G401.6 (cell line): ENCODE results near the gene CHURC1.

Experiments
- FAIRE-seq: peaks from 2 replicates; lab custom pipeline; 2012; peaks lifted over from hg19 to GRCh38; lab: Jason Lieb, UNC

CHURC1 gene

DNA sequence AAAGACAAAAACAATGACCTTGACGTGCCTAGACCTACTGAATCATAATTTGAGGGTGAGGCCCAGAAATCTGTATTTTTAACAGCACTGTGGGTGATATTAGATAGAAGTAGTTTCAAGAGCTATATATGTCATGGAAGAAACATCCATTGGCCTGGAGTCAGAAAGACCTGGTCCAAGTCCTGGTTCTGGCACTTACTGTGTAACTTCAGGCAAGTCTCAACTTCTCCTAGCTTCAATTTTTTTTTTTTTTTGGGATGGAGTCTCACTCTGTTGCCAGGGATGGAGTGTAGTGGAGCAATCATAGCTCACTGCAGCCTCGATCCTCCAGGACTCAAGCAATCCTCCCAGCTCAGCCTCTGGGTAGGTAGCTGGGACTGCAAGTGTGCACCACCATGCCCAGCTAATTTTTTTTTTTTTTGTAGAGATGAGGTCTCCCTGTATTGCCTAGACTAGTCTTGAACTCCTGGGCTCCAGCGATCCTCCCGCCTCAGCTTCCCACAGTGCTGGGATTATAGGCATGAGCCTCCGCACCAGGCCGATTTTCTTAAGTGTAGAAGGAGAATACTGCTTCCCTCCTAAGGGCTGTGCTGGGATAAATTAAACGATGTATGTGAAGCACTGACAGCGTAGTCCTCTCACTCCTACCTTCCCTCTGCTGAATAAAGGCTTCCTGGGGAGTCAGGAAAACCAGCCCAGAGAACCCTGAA, 42.6 kb downstream of the CHURC1 start:
- FAIRE-seq: no peak

DNA sequence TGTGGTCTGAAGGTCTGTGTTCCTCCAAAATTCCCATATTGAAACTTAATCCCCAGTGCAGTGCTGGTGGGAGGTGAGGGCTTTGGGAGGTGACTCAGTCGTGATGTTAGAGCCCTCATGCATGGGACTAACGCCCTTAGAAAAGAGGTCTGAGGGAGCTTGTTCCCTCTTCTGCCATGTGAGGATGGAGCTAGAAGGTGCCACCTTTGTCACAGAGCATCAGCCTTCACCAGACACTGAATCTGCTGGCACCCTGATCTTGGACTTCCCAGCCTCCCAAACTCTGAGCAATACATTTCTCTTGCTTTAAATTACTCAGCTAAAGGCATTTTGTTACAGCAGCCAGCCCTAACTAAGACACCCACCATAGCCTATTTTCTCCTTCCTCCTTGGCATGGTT, 43.9 kb downstream of the CHURC1 start:
- FAIRE-seq: no peak

DNA sequence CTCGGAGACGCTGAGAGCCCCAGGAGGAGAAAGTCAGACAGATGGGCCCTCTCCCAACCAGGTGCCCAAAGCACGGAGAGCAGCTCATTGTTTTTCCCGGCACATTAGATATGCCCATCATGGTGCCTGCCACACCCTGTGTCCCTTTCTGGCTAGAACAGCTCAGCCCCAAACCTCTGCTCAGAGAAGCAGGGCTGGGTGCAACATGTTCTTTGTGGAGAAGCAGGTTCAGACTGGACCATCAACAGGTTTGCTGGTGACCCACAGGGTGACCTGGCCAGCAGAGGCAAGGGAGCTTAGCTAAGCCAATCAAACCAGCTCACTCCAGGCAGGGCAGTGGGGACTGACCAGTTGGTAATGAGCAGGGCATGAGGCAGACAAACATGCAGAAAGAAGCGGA, 44.5 kb downstream of the CHURC1 start:
- no peak for FAIRE-seq

DNA sequence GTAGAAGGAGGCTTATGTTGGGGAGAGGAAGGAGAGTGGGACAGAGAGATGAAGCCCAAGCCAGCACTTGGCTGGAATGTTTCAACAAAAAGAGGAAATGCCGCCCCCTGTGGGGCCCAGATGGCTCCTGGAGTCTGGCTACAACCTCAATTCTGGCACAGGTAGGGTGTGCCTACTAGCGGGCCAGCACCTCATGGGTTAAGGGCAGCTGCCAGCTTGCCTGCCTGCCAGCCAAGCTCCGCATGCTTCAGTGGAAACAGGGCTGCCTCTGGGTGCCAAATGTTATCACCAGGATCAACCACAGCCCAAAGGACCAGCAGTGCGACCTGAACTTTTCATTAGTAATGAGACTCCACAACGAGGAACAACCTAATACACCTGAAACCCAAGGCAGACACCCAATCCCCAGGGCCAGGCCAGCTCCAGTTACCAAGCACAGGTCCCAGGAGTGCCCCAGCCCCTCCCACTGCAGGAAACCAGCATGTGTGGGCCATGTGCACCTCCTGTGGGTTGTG, 46.6 kb downstream of the CHURC1 start:
- FAIRE-seq: no peak

DNA sequence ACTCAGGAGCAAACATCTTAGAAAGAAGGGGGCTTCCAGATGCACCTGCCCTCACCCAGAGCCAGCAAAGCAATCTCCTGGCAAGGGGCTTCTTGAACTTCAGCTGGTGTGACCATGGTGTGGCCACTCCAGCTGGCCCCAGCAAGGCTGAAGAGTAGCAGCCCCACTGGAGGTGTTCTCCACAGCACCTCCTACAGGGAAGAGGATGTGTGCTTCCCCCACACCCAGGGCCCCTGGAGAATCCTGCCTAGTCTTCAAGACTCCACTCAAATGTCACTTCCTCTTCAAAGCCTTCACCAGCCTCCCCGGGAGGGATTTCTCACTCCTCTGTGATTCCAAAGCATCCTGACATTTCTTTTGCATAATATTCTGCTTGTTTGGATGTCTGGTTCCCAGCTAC, 49.4 kb downstream of the CHURC1 start:
- FAIRE-seq: no peak

DNA sequence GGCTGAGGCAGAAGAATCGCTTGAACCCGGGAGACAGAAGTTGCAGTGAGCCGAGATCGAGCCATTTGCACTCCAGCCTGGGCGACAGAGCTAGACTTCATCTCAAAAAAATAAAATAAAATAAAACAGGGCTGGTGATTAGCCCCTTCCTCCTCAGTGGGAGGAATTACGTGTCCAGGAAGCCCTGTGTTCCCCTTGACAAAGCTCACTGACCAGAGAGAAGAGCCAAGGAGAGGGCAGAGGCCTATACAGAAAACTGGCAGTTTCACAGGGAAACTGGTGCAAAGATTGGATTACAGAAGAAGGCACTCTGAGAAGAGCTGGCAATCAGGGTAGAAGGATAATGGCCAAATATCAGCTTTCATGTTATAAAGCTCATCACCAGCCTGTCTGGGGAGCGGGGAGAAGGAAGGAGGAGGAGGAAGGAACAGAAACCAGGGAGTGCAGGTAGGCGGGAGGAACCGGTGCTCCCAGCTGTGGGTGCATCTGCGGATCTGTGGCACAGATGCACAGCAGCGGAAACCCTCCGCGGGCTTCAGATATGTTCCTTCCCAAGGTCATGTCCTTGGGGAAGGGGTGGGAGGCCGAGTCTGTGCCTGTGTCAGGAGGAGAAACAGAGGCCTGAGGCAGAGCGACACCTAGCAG, 51.2 kb downstream of the CHURC1 start:
- no peak for FAIRE-seq

DNA sequence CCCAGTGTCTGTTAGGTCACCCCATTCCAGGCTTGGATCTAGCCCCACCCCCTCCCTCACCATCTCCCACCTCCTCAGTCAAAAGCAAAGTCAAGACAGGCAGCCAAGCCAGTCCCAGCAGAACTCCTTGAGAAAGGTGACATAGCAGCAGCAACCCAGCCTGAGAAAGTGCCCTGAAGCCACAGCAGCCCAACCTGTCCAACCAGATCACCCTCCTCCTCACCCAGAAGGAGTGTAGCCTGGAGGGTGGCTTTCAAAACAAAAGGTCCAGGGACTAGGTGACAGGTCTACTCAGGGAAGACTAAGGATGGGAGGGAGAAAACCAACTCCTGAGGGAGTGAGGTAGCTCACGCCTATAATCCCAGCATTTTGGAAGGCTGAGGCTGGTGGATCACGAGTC, 52.7 kb downstream of the CHURC1 start:
- FAIRE-seq: no peak

DNA sequence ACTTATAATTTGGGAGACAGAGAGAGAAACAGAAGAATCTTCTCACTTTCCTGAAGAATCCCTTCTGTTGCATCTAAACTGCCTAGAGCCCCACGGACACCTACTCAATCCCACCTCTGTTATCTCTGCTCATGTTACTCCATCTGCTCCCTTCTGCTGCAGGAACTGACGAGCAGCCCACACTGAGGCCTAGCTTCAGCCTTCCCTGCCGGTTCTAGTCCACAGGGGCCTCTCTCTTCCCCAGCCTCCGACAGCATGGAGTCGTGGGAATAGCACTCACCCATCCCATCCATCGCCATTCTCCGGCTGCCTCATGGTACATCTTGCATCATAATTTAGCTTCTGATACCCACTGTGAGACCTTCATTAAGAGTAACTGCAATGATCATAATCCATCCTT, 53.9 kb downstream of the CHURC1 start:
- no peak for FAIRE-seq

DNA sequence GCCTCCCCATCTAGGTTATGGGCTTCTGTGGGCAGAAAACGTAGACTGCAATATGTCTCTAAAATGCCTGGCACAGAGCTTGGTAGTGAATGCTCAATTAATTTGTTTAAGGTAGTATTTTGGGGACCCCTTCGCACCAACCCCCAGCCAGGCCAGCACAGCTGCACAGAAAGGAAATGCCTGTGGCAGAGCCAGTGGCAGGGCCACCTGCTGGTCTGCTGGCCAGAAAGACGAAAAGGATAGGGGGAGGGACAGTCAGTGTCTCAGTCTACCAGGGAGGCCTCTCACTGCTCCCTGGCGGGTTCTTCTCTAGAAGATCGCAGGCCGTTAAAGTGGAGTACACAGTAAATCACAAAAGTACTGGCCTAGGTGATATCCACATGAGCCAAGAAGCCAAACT, 54.4 kb downstream of the CHURC1 start:
- no peak for FAIRE-seq

DNA sequence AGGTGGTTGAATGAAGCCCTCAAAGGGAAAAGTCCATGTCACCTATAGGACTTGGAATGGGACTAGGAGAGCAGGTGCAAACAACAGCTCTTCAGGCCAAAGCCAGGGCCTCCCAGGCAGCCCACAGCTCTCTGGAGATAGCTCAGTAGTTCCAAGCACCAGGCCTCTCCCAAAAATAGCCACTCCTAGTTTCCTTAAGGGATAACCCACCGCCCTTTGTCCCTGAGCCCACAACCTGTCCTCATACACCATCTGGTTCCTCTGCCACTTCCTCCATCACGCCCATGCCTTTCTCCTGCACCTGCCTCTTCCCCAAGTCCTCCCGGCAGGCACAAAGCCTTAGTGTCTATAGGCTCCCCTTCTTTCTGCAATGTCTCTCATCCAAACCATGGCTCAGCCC, 55.8 kb downstream of the CHURC1 start:
- no peak for FAIRE-seq

DNA sequence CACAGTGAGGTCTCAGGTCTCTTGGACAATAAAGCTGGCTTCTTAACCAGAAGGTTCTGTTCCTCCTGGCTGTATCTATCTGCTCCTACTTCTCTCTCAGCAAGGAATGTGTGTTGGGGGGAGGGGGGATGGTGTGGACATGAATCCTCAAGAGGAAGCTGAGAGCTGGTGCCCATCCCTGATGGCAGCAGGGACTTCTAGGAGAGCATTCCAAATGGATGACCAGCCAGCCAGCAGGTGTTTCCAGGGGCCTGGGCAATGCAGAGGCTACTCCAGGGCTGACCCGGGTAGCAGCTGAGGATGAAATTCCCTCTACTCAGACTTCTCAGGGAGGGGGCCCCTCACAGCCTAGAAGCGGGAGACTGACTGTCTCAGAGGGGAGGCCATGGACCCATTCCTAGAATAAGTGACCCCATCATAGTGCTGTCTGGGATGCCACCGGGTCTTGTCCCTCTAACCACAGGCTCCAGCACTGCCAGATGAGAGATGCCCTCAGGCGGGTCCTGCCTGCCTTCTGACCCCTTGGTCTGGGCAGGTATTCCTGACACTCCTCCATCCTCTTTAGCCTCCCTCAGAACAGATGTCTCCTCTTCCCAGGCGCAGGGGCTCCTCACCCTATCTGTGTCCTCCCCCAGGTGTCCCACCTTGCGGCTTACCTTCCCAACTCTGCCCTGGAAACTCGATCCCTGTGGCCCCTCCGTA, 56.7 kb downstream of the CHURC1 start:
- FAIRE-seq: no peak

DNA sequence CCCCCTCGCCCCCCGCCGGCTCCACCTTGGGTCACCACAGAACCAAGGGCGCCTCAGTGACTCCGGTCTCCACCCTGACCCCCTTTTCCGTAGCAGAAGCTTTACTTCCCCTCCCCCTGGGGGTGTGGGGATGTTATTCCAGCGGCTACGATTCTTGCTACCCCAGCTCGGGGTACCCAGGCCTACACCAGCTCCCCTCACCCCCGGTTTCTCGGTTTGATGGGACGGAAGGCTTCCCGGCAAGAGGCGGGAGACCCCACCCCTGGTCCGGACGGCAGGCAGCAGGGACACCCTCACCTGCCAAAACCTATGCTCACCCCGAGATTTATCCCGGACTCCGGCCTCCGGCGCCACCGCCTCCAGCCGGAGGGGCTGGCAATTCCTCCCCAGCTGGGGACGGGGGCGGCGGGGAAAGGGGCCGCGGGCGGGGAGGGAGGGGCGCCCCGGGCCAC, 57.3 kb downstream of the CHURC1 start:
- FAIRE-seq: no peak

DNA sequence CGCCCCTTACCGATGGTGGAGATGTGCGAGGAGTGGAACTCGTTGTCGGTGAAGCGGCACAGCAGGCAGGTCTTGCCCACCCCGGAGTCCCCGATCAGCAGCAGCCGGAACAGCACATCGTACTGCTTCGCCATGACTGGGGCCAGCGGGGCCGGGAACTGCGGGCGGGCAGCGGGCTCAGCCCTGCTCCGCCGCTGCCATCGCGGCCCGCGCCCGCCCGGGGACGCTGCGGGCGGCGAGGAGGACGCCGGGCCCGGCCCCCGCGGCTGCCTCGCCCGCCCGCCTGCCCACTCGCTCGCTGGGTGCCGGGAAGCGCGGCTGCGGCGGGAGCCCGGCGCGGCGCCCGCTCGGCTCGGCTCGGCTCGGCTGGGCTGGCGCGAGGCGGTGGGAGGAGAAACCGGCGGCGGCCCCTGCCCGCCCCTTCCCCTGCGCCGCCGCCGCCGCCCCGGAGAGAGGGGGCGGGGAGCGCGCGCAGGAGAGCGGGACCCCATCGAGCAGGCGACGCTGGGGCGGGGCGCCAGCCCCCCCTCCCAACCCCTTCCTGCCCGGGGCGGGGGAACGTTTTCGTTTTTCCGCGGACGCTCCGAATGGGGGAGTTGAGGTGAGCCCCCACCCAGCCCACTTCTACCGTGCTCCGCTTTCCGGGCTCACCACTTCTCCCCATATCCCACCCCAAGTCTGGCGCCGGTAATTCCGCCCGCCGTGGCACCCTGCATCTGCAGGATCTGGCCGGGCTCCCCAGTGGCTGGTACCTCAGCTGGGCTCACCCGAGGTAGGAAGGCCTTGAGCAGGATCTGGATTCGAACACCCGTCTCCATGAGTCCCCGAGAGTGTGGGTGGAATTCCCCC, 57.9 kb downstream of the CHURC1 start, which contains the start of gene RAB15:
TSS of gene RAB15 (minus strand) at position 394 of the 849 bp plus-strand sequence. CDS start at position 134, 260 bp downstream.
- FAIRE-seq: no peak

DNA sequence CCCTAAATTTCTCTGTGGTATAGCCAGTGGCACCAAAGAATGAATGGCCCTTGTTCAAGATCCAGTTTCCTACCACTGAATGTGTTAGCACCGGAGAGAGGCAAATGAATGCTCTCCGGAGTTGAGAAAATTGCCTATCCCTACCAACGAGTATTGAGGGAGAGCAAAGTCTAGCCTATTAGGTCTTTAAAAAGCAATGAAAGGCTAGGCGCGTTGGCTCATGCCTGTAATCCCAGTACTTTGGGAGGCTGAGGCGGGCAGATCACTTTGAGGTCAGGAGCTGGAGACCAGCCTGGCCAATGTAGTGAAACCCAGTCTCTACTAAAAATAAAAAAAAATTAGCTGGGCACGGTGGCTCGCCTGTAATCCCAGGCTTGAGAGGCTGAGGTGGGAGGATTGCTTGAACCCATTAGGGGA, 58.8 kb downstream of the CHURC1 start:
- FAIRE-seq: no peak

DNA sequence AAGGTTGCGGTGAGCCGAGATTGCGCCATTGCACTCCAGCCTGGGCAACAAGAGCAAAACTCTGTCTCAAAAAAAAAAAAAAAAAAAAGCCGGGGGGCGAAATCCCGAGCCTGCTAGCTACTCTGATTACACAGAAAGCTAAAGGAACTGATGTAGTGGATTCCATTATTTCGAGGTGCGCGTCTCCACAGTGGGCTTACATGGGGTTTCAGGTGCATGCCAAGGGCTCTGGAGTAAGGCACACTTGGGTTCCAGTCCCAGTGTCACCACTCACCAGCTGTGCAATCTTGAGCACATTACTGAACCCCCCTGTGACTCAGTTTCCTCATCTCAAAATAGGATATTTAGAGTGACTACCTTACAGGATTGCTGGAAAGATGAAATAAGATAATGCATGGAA, 59.6 kb downstream of the CHURC1 start:
- FAIRE-seq: no peak

DNA sequence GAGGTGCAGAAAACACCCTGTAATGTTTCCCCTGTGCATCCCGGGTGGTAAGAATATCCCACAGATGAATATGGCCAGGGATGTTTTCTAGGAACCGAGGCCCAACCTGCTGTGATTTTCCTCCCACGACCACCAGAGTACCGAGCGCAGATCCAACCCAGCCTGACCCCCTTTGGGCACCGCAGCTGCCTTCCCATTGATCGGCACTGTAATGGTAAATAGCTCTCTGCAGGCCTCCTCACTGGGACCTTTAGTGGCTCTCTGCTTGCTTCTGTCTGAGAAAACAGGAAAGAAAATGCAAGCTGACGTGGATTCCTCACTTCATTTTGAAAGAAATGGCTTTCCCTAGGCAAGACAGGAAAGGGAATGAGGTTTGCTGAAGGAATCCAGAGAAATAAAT, 60.3 kb downstream of the CHURC1 start:
- no peak for FAIRE-seq

DNA sequence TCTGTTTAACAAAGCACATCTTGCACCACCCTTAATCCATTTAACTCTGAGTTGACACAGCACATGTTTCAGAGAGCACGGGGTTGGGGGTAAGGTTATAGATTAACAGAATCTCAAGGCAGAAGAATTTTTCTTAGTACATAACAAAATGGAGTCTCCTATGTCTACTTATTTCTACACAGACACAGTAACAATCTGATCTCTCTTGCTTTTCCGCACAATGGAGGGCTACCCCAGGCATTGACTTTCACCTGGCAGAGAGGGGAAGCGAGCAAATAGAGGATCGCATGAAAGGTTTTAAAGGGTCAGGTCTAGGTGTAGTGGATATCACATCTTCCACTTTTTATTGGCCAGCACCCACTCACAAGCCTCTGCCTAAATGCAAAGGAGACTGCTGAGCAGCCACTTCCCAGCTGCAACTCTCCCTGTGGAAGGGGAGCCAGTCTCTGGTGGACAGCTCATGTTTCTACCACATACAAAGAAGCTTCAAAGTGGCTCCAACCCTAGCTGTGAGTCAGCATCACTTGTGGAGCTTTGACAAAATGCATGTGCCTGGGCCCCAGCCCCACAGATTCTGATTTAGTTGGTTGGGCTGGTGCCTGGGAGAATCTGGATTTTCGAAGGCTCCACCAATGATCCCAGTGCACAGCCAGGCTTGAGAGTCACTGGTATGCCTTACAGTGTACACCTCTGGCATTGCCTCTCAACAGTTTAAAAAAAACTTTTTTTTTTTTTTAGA, 65.2 kb downstream of the CHURC1 start:
- FAIRE-seq: no peak

DNA sequence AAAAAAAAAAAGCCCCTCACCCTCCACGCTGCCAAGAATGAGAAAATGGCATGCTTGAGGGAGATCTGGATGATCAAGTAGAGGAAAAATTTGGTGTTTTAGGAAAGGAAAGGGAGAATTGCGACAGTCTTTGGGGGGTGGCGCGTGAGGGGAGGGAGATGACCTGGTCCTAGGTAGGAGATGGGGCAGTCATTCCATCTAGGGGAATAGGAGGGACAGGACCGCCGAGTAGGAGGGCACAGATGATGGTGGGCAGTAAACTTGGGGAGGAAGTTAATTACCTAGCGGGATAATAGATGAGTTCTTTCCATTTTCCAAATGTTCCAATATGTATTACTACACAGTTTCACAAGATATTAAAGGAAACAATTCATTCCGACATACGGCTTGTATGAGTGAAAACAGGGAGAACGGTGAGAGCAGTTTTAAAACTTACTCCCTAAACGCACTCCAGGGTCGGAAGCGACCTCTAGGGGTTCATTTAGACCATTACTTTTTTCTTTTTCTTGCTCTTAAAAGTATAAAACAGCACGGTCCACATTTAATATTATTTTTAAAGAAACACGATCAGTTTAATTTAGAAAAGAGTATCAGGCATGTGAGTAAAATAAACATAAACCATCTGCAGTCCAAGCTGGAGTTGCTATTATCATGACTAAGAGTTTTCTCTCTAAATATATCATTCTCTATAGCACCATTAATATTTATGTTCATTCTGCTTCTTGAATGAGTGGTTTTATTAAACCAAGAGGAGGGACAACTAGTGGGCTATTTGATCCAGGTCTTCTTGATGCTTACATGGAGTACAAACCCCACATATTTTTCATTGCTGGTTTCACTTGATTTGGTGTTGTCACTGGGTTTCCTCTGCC, 69.4 kb downstream of the CHURC1 start:
- peak; percentile 95 for FAIRE-seq
